HG02943 (cell line): Measurements from ENCODE around the gene PTPRM.

Experiments
- ATAC-seq: cut with Tn5 transposase; IDR thresholded peaks from one replicate; pipeline ENCODE4 v1.9.1; 2021; ENCODE audit warnings: mild to moderate bottlenecking, low read depth, moderate library complexity; ENCODE audit not compliant: unreplicated experiment

Gene PTPRM

DNA sequence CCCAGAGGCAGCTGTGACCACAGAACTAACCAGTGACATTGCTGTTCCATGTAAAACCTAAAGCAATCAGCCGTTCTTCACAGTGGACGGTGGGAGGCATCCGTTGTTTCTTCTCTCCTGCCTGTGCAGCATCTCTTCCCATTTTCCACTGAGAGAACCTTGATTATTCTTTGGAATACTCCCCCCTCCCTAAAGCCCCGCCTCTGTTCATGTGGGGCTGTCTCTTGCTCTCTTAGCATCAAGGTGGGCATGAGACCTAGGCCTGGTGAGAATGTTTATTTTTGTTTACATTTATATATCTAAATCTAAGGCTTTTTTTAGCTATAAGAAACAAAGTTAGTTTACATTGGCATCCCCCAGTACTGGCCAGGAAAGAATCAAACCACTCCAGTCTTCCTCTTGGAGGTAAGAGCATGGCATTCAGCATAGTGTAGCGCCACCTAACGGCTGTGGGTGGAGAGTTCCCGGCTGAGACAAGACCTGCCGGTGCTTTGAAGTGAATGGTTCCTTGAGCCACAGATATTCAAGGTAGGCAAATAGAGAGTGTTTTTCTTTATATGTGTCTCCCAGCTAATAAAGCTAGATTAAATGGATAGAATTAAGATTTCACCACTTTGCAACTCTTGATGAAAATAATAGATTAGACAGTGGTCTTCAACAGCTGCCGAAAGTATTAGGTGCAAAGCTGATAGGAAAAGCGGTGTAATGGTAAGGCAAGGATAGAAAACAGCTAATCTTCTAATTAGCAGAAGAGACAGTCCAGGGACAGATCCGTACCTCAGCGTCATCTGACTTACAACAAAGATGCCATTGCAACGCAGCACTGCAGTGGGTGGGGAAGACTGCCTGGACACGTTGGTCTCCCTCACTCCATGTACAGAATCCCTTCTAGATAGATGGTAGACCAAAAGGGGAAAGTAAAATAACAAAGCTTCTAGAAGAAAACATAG lies 822.5 kb downstream of the PTPRM start:
- no peak for ATAC-seq

DNA sequence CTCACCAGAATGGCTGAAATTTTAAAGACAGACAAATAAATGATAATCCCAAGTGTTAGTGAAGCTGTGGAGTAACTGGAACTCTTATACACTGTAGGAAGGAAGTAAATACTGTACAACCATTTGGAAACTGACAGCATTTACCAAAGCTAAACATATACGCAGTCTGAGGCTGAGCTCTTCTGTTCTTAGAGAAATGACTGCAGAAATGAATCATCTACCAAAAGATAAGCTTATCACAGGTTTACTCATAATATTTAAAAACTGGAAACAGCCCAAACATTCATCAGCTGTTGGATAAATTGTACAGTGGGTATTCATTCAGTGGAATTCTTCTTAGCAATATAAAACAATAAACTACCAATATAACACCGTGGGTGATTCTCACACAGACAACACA lies 824.0 kb downstream of the PTPRM start:
- ATAC-seq = no peak

DNA sequence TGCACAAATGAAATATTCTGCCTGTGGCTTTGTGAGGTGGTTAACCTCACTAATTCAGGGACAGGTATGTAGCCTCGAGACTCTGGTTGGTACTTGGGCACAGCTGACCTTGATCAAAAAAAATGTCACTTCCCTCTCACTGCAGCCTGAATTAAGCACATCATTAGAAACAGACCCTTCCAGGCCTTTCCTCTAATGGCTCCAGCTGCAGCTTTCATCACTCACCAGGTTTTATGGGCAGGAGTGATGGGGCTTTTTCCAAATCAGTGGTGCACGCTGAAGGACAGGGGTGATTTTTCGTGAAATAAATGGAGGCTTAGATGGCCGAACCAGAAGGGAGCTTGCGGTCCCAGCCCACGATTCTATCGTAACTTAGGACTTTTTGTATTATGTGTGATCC lies 829.1 kb downstream of the PTPRM start:
- ATAC-seq = no peak

DNA sequence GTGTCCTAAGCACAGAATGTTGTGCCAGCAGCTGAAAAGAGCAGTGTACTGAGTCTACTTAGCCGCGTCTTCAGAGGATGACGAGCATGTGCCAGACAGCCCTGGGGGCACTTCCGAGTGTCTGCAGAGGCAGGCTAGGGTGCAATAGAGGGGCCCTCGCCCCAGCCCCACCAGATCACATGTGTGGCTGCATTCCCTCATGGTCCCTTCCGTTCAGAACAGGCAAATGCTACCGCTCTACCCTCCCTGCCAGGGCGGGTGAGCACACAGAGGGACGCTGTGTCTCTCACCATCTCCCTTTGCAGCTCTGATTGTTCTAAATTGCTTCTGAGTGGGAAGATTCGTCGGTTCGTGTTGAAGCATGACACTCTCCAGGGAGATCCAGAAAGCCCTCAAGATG lies 829.9 kb downstream of the PTPRM start:
- ATAC-seq = no peak

DNA sequence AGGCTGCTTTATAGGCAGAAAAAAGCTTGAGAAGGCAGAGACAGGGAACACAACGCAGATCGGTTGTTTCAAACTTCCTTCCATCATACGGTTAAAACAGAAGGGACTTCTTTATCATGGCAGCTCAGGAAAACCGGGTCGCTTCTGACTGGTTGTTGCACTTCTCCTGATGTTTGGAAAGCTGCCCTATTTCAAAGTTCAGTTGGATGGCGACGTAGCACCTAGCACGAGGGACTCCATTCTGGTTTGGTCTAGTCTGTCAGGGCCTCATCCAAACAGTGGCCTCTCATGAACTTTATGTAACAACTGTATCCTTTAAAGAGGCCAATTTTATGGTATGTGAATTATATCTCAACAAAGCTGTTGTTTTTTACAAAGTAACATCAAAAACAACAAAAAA lies 832.0 kb downstream of the PTPRM start:
- ATAC-seq = no peak

DNA sequence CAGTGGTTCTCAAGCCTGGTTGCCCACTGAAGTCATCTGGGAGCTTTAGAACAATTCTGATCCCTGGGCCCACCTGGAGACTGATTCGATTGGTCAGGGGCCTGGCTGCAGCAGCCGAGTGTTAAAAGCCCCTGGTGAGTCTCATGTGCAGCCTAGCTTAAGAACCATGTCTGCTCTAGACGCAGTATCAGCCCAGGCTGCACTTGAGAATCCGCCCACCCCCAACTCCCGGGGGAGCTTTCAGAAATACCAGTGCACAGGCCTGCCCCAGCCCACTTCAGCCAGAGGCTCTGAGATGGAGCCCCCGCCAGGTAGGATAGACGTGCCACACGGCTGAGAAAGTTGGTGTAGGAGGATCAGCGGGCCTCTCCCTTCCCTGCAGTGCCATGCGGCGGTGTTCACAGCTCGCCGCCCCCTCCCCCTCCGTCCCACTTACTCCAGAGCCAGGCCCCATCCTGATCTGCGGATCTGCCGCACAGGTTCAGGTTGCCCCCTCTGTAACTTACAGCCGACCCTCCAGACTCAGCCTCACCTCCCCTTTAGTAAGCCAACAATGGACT lies 833.2 kb downstream of the PTPRM start:
- ATAC-seq = no peak

DNA sequence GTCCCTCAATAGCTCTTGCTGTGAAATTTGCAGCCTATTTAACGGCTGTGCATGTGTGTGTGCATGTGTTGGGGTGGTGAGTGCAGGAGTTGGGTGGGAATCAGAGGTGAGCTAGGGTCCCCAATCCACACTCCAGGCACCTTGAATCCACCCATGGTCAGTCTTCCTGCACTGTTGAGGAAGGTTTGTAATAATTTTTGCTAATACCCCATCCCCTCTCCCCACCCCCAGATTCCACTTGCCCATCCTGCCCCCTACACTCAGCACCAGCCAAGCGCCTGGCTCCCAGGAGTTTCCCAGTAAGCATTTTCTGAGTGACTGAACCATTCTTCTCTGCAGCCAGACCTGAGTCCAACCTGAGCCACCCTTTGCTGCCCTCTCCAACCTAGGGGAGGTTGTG lies 833.7 kb downstream of the PTPRM start:
- no peak for ATAC-seq

DNA sequence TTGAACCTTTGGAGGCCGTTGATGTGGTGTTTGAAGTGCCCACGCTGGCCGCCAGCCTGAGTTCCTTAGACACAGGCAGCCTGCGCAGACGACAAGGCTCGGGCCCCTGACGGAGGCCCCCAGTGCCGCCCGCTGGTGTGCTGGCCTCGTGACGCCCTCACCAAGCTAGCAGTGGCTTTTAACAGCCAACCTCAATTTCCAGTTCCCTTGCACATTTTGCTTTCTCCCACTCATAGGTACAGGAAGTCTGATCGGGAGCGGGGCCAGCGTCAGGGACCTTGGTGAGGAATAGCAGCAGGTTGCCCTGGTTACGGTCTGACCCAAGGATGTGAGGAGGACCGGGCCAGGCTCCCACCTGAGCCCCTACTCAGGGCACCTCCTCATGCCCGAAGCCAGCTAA lies 834.5 kb downstream of the PTPRM start:
- ATAC-seq = no peak

DNA sequence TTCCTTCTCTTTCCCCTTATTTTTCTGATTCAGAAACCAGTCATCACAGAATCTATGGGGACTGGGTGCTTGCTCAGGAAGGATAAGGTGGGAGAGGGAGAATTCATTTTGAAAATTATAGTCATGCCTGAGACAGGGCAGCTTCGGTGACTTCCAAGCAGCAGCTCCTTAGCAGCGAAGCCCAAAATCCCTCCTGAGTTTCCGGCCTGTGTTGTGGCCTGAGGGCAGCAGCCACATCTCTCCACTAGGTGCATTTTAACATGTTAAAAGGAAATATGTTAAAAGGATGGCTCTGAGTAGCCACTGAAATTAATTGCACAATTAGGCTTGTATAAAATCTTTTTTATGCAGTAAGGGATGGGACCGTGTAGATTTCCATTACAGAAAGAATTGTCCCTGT lies 835.1 kb downstream of the PTPRM start:
- ATAC-seq = no peak

DNA sequence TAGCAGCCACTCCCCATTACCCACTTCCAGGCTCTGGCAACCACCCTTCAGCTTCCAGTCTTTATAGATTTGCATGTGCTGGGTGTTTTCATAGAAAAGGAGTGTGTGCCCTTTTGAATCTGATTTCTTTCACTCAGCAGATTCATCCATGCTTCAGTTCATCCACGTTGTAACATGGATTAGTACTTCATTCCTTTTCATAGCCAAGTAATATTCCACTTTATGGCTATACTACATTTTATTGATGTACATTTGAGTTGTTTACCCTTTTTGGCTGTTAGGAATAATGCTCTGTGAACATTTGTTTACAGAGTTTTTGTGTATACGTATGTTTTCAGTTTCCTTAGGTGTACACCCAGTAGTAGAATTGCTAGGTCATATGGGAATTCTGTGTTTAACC lies 836.6 kb downstream of the PTPRM start:
- ATAC-seq = no peak

DNA sequence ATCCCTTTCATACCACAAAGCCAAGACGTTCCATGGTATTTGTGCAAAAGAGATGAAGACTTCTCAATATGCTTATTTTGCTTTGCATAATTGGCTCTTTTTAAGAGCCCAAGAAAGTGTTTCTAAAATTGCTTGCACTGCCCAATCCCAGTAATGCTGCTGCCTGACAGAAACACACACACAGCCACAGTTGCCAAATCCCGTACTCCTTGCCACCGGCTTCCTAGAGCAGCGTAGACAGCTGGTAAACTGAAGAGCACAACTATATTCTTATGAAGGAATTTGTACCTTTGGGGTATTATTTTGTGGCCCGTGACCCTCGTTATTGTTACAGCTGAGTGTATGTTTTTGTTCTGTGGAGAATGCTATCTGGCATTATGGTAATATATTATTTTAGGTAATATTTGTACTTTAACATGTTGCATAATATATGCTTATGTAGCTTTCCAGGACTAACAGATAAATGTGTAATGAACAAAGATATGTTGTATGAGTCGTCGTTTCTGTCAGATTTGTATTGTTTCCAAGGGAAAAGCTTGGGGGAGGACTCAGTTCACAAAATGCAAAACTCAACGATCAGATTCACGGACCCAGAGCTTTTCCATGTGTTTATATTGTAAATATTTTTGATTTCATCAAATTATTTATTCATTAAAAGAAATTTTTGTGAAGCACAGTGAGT lies 839.2 kb downstream of the PTPRM start:
- ATAC-seq = no peak

DNA sequence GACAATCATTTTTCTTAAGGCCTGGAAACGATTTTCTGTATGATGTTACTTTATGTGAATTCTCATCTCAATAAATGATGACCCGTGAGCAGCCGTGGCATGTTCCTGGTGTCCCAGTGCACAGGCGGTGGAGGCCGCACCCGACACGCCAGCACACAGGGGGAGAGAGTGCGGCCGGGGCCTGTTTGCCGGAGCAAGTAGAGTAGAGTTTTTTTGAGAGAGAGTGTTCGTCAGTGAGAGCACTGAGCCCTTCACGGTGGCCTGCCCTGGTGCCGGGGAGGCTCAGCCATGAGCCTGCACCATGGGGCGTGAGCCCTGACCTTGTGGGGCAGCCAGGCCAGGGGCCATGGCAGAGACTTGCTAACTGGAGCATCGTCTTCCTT lies 839.7 kb downstream of the PTPRM start:
- ATAC-seq = no peak

DNA sequence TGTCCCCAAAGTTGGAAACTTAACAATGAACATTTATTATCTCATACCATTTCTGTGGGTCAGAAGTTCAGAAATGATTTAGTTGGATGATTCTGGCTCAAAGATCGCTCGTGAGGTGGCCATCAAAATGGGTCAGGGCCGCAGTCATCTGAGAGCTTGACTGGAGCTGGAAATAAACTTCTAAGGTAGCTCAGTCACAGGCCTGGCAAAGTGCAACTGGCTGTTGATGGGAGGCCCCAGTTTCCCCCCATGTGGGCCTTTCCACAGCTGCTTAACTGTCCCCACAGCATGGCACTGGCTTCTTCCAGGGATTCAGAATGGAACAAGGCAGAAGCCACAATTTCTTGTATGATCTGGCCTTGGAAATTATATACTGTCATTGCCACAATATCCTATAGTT lies 842.0 kb downstream of the PTPRM start:
- ATAC-seq = no peak

DNA sequence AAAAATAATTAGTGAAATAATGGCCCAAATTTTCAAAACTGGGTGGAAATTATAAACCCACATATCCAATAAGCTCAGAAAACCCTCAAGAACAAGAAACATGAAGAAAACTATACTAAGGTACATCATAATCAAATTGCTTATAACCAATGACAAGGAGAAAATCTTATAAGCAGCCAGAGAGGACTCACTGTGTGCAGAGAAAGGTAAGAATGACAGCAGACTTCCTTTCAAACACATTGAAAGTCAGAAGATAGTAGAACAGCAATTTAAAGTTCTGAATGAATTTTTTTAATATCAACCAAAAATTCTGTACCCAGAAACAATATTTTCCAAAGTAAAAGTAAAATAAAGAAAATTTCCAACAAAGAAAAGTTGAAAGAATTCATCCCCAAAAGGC lies 844.4 kb downstream of the PTPRM start:
- ATAC-seq = no peak

DNA sequence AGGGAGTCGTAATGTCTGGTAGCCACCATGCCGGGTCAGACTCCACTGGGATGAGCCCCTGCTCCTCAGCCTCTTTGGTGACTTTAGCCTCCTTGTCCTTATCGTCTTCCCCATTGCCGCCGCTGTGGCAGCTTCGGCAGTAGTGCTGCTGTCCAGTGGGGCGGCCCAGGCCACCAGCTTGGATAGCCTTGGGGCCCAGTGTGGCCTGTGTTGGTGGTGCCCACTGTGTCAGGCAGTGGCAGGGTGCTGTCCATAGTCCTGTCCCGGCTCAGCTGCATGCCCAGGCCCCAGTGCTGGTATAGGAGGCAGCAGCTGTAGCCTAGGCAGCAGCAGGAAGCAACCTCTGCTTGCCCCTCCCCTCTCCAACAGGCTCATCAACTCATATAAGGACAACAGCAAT lies 845.0 kb downstream of the PTPRM start:
- no peak for ATAC-seq

DNA sequence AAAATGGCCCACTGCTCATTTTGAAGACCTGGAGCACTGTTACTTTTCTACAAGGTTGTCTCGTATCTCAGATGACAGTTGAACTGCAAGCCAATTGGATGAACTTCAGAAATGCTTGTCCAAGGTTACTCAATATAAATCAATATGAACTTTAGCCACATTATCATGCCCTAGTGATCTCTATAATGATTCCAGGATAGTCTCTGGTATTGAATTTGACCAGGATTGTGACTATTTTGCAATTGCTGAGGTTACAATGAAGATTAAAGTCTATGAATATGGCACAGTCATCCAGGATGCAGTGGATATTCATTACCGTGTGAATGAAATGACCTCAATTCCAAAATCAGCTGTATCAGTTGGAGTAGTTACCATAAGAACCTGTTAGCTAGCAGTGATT lies 846.1 kb downstream of the PTPRM start:
- no peak for ATAC-seq

DNA sequence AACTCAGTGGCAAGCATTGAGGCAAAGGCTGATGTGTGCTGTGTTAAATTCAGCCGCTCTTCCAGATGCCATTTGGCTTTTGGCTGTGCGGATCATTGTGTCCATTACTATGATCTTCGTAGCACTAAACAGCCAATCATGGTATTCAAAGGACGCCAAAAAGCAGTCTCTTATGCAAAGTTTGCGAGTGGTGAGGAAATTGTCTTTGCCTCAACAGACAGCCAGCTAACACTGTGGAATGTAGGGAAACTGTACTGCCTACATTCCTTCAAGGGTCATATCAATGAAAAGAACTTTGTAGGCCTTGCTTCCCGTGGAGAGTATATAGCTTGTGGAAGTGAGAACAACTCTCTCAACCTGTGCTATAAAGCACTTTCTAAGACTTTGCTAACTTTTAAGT lies 846.6 kb downstream of the PTPRM start:
- no peak for ATAC-seq

DNA sequence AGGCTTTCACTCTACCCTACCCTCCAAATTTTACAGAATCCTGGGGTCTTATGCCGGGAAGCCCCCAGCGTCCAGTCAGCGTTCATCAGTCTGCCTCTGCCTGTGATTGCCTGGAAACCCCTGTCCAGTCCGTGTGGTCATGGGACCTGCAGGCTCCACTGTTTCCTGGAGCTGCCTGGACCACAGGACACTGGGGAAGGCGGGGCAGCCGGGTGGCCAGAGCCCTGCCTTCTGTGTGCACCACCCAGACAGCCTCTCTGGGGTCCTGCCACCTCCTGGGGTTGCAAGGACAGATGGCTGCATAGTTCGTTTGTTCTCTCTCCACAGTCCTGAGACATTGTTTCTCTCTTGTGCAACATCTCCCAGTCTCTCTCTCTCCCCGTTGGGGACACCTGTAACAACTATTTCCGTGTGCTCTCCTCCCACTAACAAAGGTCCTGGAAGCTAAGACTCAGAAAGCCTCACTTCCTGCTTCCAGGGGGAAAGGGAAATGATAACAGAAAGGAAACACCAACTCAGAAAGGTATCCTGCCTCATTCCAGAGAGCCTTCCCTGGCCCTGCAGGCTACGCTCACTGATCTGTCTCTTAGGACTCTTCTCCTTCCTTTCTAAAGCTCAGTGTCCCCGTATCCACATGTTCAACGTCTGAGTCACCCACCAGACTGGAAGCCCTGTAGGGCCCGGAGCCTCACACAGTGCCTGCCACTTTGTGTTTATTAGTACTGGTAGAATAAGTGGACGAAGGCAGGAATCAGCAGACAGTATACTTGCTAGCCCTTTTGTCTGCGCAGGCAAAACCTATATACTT lies 849.3 kb downstream of the PTPRM start:
- no peak for ATAC-seq

DNA sequence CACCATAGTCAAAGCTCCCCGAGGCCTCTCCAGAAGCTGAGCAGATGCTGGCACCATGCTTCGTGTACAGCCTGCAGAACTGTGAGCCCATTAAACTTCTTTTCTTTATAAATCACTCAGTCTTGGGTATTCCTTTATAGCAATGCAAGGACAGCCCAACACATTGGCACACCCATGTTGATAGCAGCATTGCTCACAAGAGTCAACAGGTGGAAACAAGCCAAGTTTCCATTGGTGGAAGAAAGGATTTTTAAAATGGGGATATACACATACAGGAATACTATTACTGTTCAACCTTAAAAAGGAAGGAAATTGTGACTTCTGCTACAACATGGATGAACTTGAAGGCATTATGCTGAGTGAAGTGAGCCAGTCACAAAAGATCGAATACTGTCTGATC lies 855.3 kb downstream of the PTPRM start:
- no peak for ATAC-seq

DNA sequence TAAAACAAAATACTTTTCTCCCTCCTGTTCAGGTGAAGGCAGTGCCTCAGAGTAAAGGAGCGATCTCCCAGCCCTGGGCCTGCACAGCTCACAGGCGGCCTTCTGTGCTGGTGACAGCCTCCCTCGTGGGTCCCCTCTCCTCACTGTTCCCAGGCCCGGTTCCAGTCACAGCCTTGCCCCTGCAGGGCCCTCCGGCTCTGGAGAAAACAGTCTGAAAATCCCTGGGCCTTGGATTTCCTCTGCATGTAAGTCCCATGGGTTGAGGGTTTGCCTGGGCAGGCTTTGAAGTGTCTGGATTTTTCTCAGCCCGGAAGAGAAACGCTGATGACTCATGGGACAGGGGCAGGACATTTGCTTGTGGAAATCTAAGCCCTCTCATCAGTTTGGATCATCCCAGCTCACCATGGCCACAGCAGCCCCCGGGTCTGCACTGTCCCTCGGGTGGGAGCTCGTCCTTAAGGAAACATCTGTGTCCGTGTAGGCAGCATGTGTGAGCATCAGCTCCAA lies 856.0 kb downstream of the PTPRM start:
- ATAC-seq = no peak

DNA sequence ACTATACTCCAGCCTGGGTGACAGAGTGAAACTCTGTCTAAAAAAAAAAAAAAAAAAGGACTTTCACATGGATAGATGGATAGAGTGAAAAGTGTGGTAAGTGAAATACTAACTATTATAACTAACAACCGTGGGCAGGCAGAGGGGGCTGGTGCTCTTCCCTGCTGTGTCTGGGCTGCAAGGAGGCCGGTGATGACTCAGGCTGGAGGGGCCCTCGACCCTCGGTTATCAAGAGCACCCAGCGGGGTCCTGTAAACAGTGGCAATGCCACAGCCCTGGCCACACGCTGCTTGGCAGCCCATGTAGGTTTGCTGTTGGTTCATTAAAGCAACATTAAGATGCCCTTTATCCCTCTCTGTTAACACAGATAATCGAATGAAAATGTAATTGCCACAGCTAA lies 857.4 kb downstream of the PTPRM start:
- ATAC-seq = no peak
